Activated naive CD8-positive, alpha-beta T cell treated with anti-CD3 and anti-CD28 coated beads, Interleukin-2, amount 50 U/mL, for 24 hours (primary cell): ENCODE data around the gene TAX1BP3.
A peak's percentile ranks its signal among the peaks of the same experiment; 100 is the strongest.

Experiments
- ATAC-seq: fragments of 150-1000 bp; cut with Tn5 transposase; one replicate; pipeline ENCODE4 v1.10.0; 2021
- DNase-seq: peaks from one replicate; pipeline ENCODE4 v3.0.0; 2021
- H3K27ac Mint-ChIP-seq: one replicate; pipeline ENCODE4 v1.8.0; 2021; ENCODE audit warnings: mild to moderate bottlenecking, mixed read lengths
- H3K27me3 Mint-ChIP-seq: one replicate; pipeline ENCODE4 v1.8.0; 2021; ENCODE audit warnings: mixed read lengths
- H3K36me3 Mint-ChIP-seq: one replicate; pipeline ENCODE4 v1.8.0; 2021; ENCODE audit warnings: low read depth, mixed read lengths
- H3K4me1 Mint-ChIP-seq: one replicate; pipeline ENCODE4 v1.8.0; 2021; ENCODE audit warnings: mixed read lengths
- H3K4me3 Mint-ChIP-seq: one replicate; pipeline ENCODE4 v1.8.0; 2021; ENCODE audit warnings: mild to moderate bottlenecking, moderate library complexity, mixed read lengths
- H3K9me3 Mint-ChIP-seq: one replicate; pipeline ENCODE4 v1.8.0; 2021; ENCODE audit warnings: mixed read lengths

TAX1BP3 gene

GRCh38 chr17:3678821-3679530, 10.6 kb upstream of the TAX1BP3 start:
- H3K27me3 Mint-ChIP-seq, result no peaks in the 10 kb centered on the region
- H3K4me3 Mint-ChIP-seq, result no peak overlapping the region
- no peak overlapping the region for H3K27ac Mint-ChIP-seq
- H3K4me1 Mint-ChIP-seq, result peaks cover 7% of the 10 kb centered on the region
- DNase-seq (no peak), ATAC-seq (no peak)
- H3K36me3 Mint-ChIP-seq, result peaks cover 3% of the 10 kb centered on the region
- H3K9me3 Mint-ChIP-seq, result no peaks in the 10 kb centered on the region

GRCh38 chr17:3678095-3678820, 9.9 kb upstream of the TAX1BP3 start:
- H3K4me1 Mint-ChIP-seq, result peaks cover 5% of the 10 kb centered on the region
- H3K9me3 Mint-ChIP-seq, result no peaks in the 10 kb centered on the region
- no peak overlapping the region for H3K27ac Mint-ChIP-seq
- ATAC-seq (no peak), DNase-seq (no peak)
- H3K36me3 Mint-ChIP-seq, result peaks cover 3% of the 10 kb centered on the region
- no peak overlapping the region for H3K4me3 Mint-ChIP-seq
- H3K27me3 Mint-ChIP-seq, result no peaks in the 10 kb centered on the region

- H3K36me3 Mint-ChIP-seq, result peaks cover 7% of the 10 kb centered on the region
These were observed 7.5 kb upstream of the TAX1BP3 start for GRCh38 chr17:3675886-3676285.

GRCh38 chr17:3672571-3672970, 4.2 kb upstream of the TAX1BP3 start:
- peaks cover 4% of the 10 kb centered on the region for H3K36me3 Mint-ChIP-seq
- no peak for ATAC-seq
- H3K27me3 Mint-ChIP-seq, result no peaks in the 10 kb centered on the region
- no peak overlapping the region for H3K4me3 Mint-ChIP-seq
- no peak for DNase-seq
- no peaks in the 10 kb centered on the region for H3K9me3 Mint-ChIP-seq
- no peak overlapping the region for H3K27ac Mint-ChIP-seq
- peaks cover 20% of the 10 kb centered on the region for H3K4me1 Mint-ChIP-seq

More at GRCh38 chr17:3675886-3676285, 7.5 kb upstream of the TAX1BP3 start:
- Mint-ChIP-seq H3K4me3 (no peak overlapping the region), H3K4me1 (no peaks in the 10 kb centered on the region), H3K9me3 (no peaks in the 10 kb centered on the region), H3K27ac (no peak overlapping the region), H3K27me3 (no peaks in the 10 kb centered on the region)
- DNase-seq (no peak), ATAC-seq (no peak)

GRCh38 chr17:3669548-3669947, 1.2 kb upstream of the TAX1BP3 start:
- DNase-seq (no peak), ATAC-seq (no peak)
- Mint-ChIP-seq H3K4me1 (peaks cover 27% of the 10 kb centered on the region), H3K4me3 (peak overlapping the region; percentile 93), H3K27ac (peak overlapping the region; percentile 90), H3K9me3 (no peaks in the 10 kb centered on the region), H3K27me3 (no peaks in the 10 kb centered on the region), H3K36me3 (peaks cover 4% of the 10 kb centered on the region)

GRCh38 chr17:3669085-3669347, 638 bp upstream of the TAX1BP3 start:
- no peaks in the 10 kb centered on the region for H3K9me3 Mint-ChIP-seq
- H3K4me1 Mint-ChIP-seq, result peaks cover 27% of the 10 kb centered on the region
- ATAC-seq (no peak), DNase-seq (no peak)
- peak overlapping the region; percentile 90 for H3K27ac Mint-ChIP-seq
- peaks cover 4% of the 10 kb centered on the region for H3K36me3 Mint-ChIP-seq
- H3K4me3 Mint-ChIP-seq, result peak overlapping the region; percentile 93
- no peaks in the 10 kb centered on the region for H3K27me3 Mint-ChIP-seq

GRCh38 chr17:3667366-3668278, 756 bp downstream of the TAX1BP3 start:
- Mint-ChIP-seq H3K27me3 (no peaks in the 10 kb centered on the region), H3K36me3 (peaks cover 4% of the 10 kb centered on the region), H3K27ac (no peak overlapping the region), H3K4me3 (peak overlapping the region; percentile 93), H3K4me1 (peaks cover 27% of the 10 kb centered on the region), H3K9me3 (no peaks in the 10 kb centered on the region)
- DNase-seq (peak; percentile 19), ATAC-seq (peak; percentile 8)

GRCh38 chr17:3666516-3666915, 1.9 kb downstream of the TAX1BP3 start:
- no peak overlapping the region for H3K27ac Mint-ChIP-seq
- ATAC-seq, result no peak
- H3K4me3 Mint-ChIP-seq, result peak overlapping the region; percentile 40
- H3K9me3 Mint-ChIP-seq, result no peaks in the 10 kb centered on the region
- peaks cover 27% of the 10 kb centered on the region for H3K4me1 Mint-ChIP-seq
- H3K27me3 Mint-ChIP-seq, result no peaks in the 10 kb centered on the region
- DNase-seq, result no peak
- peaks cover under 1% of the 10 kb centered on the region for H3K36me3 Mint-ChIP-seq

- H3K4me3 Mint-ChIP-seq, result no peak overlapping the region
- H3K27ac Mint-ChIP-seq, result no peak overlapping the region
These were observed 2.5 kb downstream of the TAX1BP3 start for GRCh38 chr17:3665834-3666233.

GRCh38 chr17:3663102-3664011, 5.0 kb downstream of the TAX1BP3 start:
- Mint-ChIP-seq H3K9me3 (no peaks in the 10 kb centered on the region), H3K27me3 (no peaks in the 10 kb centered on the region), H3K4me1 (peaks cover 10% of the 10 kb centered on the region), H3K27ac (no peak overlapping the region), H3K36me3 (no peaks in the 10 kb centered on the region), H3K4me3 (no peak overlapping the region)
- ATAC-seq (no peak), DNase-seq (no peak)

More at GRCh38 chr17:3665834-3666233, 2.5 kb downstream of the TAX1BP3 start:
- Mint-ChIP-seq H3K36me3 (no peaks in the 10 kb centered on the region), H3K4me1 (peaks cover 27% of the 10 kb centered on the region), H3K27me3 (no peaks in the 10 kb centered on the region), H3K9me3 (no peaks in the 10 kb centered on the region)
- ATAC-seq (no peak), DNase-seq (no peak)

GRCh38 chr17:3660311-3660891, 8.0 kb downstream of the TAX1BP3 start:
- ATAC-seq (no peak), DNase-seq (no peak)
- Mint-ChIP-seq H3K27ac (no peak overlapping the region), H3K9me3 (no peaks in the 10 kb centered on the region), H3K36me3 (no peaks in the 10 kb centered on the region), H3K27me3 (no peaks in the 10 kb centered on the region), H3K4me3 (no peak overlapping the region), H3K4me1 (no peaks in the 10 kb centered on the region)

GRCh38 chr17:3659541-3660111, 8.8 kb downstream of the TAX1BP3 start:
- no peak for DNase-seq
- H3K27me3 Mint-ChIP-seq, result no peaks in the 10 kb centered on the region
- ATAC-seq, result no peak
- no peaks in the 10 kb centered on the region for H3K36me3 Mint-ChIP-seq
- no peaks in the 10 kb centered on the region for H3K4me1 Mint-ChIP-seq
- no peak overlapping the region for H3K4me3 Mint-ChIP-seq
- H3K27ac Mint-ChIP-seq, result no peak overlapping the region
- H3K9me3 Mint-ChIP-seq, result no peaks in the 10 kb centered on the region

GRCh38 chr17:3658784-3659449, 9.5 kb downstream of the TAX1BP3 start:
- H3K4me3 Mint-ChIP-seq, result no peak overlapping the region

More at GRCh38 chr17:3658784-3659449, 9.5 kb downstream of the TAX1BP3 start:
- Mint-ChIP-seq H3K27ac (no peak overlapping the region), H3K36me3 (no peaks in the 10 kb centered on the region), H3K27me3 (no peaks in the 10 kb centered on the region), H3K9me3 (no peaks in the 10 kb centered on the region), H3K4me1 (no peaks in the 10 kb centered on the region)
- ATAC-seq (no peak), DNase-seq (no peak)
